Astrocyte (in vitro differentiated cells and primary cell): ENCODE measurements around the gene TMTC2. TPM values are rescaled to one million over a fixed set of nuclear protein-coding genes. Genes with fewer than 3 reads are reported as not detected.

Experiments used
- DNase-seq: peaks from one replicate; pipeline ENCODE4 v3.0.0-alpha.2; 2010; ENCODE audit warnings: low read depth
- FAIRE-seq: peaks from 2 replicates; lab custom pipeline; 2011; peaks lifted over from hg19 to GRCh38; lab: Jason Lieb, UNC
- H2AFZ ChIP-seq: 2 replicates; pipeline ENCODE4 v1.6.0; 2012; ENCODE audit warnings: low read depth, low read length, inconsistent platforms
- H3K27ac ChIP-seq: 2 replicates; pipeline ENCODE4 v1.5.1; 2011; ENCODE audit warnings: low read depth, low read length, inconsistent platforms
- H3K27me3 ChIP-seq: 2 replicates; pipeline ENCODE4 v1.6.0; 2011; ENCODE audit warnings: low read length, inconsistent platforms; ENCODE audit not compliant: insufficient read depth
- H3K36me3 ChIP-seq: 2 replicates; pipeline ENCODE4 v1.5.1; 2011; ENCODE audit warnings: low read length, inconsistent platforms; ENCODE audit not compliant: insufficient read depth
- H3K4me1 ChIP-seq: 2 replicates; pipeline ENCODE4 v1.5.1; 2011; ENCODE audit warnings: low read length, inconsistent platforms; ENCODE audit not compliant: insufficient read depth
- H3K4me2 ChIP-seq: 2 replicates; pipeline ENCODE4 v1.6.0; 2012; ENCODE audit warnings: low read length, inconsistent platforms
- H3K4me3 ChIP-seq: 2 replicates; pipeline ENCODE4 v1.5.1; 2011; ENCODE audit warnings: low read depth, mild to moderate bottlenecking, low read length, inconsistent platforms; ENCODE audit not compliant: insufficient read depth
- H3K79me2 ChIP-seq: 2 replicates; pipeline ENCODE4 v1.6.0; 2012; ENCODE audit warnings: mild to moderate bottlenecking, low read length, inconsistent platforms; ENCODE audit not compliant: insufficient read depth
- H3K9ac ChIP-seq: 2 replicates; pipeline ENCODE4 v1.6.0; 2012; ENCODE audit warnings: mild to moderate bottlenecking, low read length, inconsistent platforms
- H3K9me3 ChIP-seq: 2 replicates; pipeline ENCODE4 v1.5.1; 2012; ENCODE audit warnings: low read depth, mild to moderate bottlenecking, low read length, inconsistent platforms; ENCODE audit not compliant: insufficient read depth
- H4K20me1 ChIP-seq: 2 replicates; pipeline ENCODE4 v1.6.0; 2012; ENCODE audit warnings: low read length, inconsistent platforms; ENCODE audit not compliant: insufficient read depth
- H3K27ac Mint-ChIP-seq: one replicate; pipeline ENCODE4 v1.8.0; 2021; ENCODE audit warnings: mild to moderate bottlenecking, mixed read lengths; ENCODE audit not compliant: unreplicated experiment
- H3K27me3 Mint-ChIP-seq: one replicate; pipeline ENCODE4 v1.8.0; 2021; ENCODE audit warnings: low read depth, mixed read lengths; ENCODE audit not compliant: unreplicated experiment
- H3K36me3 Mint-ChIP-seq: one replicate; pipeline ENCODE4 v1.8.0; 2021; ENCODE audit warnings: low read depth, mixed read lengths; ENCODE audit not compliant: unreplicated experiment
- H3K4me1 Mint-ChIP-seq: one replicate; pipeline ENCODE4 v1.8.0; 2021; ENCODE audit warnings: low read depth, mixed read lengths; ENCODE audit not compliant: unreplicated experiment
- H3K4me3 Mint-ChIP-seq: one replicate; pipeline ENCODE4 v1.8.0; 2021; ENCODE audit warnings: mild to moderate bottlenecking, moderate library complexity, mixed read lengths; ENCODE audit not compliant: unreplicated experiment
- H3K9me3 Mint-ChIP-seq: one replicate; pipeline ENCODE4 v1.8.0; 2021; ENCODE audit warnings: mild to moderate bottlenecking, mixed read lengths; ENCODE audit not compliant: unreplicated experiment
- EZH2 ChIP-seq: IDR thresholded peaks from 2 replicates; pipeline ENCODE4 v1.6.1; 2012; ENCODE audit warnings: mild to moderate bottlenecking, low read length, inconsistent platforms; ENCODE audit not compliant: insufficient read depth
- total RNA-seq: library from RNA; stranded (reverse); gene quantifications from 2 replicates; pipeline ENCODE4 v1.2.1, GENCODE V29; 2021
- TF ChIP-seq, protein P1 (sequence below): IDR thresholded peaks from 2 replicates; pipeline ENCODE4 v1.5.1; 2011; ENCODE audit warnings: low read depth, mild to moderate bottlenecking, inconsistent platforms, low read length, moderate library complexity; ENCODE audit not compliant: insufficient read depth

TMTC2 gene
- total RNA-seq, 1 donor from 2014 or later = 2.2 TPM

DNA sequence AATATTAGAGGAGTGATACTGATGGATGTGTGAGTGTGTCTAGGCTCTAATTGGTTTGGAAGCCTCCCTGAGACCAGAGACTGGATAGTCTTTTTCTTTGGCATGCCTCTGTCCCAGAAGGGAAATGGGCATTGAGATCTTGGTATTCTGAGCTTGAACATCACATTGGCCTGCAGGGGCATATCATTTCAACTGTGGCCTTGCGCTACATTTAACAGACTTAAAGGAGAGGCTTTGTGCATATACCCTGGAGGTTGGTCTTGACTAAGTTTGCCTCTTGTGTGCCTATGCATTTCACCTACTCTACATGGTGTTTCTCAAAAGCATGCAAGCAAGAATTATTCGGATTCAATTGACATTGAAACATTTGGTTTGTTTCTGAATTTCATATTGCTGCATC lies 185.4 kb downstream of the TMTC2 start:
- Histone ChIP-seq H3K9me3 (no peaks in the 10 kb centered on the region), H3K4me1 (no peaks in the 10 kb centered on the region), H3K27me3 (no peaks in the 10 kb centered on the region), H3K79me2 (no peaks in the 10 kb centered on the region), H3K4me2 (no peak overlapping the region), H3K4me3 (no peak overlapping the region), H3K9ac (no peak overlapping the region), H2AFZ (no peak overlapping the region), H3K27ac (no peak overlapping the region), H3K36me3 (no peaks in the 10 kb centered on the region), H4K20me1 (no peaks in the 10 kb centered on the region)
- Mint-ChIP-seq H3K27ac (no peak overlapping the region), H3K9me3 (no peaks in the 10 kb centered on the region), H3K4me1 (peaks cover 13% of the 10 kb centered on the region), H3K4me3 (no peak overlapping the region), H3K27me3 (no peaks in the 10 kb centered on the region), H3K36me3 (no peaks in the 10 kb centered on the region)
- TF ChIP-seq, protein P1, sequence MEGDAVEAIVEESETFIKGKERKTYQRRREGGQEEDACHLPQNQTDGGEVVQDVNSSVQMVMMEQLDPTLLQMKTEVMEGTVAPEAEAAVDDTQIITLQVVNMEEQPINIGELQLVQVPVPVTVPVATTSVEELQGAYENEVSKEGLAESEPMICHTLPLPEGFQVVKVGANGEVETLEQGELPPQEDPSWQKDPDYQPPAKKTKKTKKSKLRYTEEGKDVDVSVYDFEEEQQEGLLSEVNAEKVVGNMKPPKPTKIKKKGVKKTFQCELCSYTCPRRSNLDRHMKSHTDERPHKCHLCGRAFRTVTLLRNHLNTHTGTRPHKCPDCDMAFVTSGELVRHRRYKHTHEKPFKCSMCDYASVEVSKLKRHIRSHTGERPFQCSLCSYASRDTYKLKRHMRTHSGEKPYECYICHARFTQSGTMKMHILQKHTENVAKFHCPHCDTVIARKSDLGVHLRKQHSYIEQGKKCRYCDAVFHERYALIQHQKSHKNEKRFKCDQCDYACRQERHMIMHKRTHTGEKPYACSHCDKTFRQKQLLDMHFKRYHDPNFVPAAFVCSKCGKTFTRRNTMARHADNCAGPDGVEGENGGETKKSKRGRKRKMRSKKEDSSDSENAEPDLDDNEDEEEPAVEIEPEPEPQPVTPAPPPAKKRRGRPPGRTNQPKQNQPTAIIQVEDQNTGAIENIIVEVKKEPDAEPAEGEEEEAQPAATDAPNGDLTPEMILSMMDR = no peak
- no peak for TF ChIP-seq EZH2
- no peak for FAIRE-seq
- DNase-seq = no peak

GRCh38 chr12:82873309-82873708 lies 186.6 kb downstream of the TMTC2 start:
- FAIRE-seq (no peak), DNase-seq (no peak)
- no peaks in the 10 kb centered on the region for H3K4me1 ChIP-seq
- no peaks in the 10 kb centered on the region for H4K20me1 ChIP-seq
- H3K27ac ChIP-seq = no peak overlapping the region
- no peak for TF ChIP-seq EZH2
- TF ChIP-seq, protein P1 = no peak
- H2AFZ ChIP-seq = no peak overlapping the region
- no peaks in the 10 kb centered on the region for H3K27me3 Mint-ChIP-seq
- no peaks in the 10 kb centered on the region for H3K36me3 ChIP-seq
- H3K4me3 ChIP-seq = no peak overlapping the region
- H3K9me3 Mint-ChIP-seq = peaks cover 2% of the 10 kb centered on the region
- no peak overlapping the region for H3K4me3 Mint-ChIP-seq
- no peak overlapping the region for H3K4me2 ChIP-seq
- no peaks in the 10 kb centered on the region for H3K9me3 ChIP-seq
- no peaks in the 10 kb centered on the region for H3K79me2 ChIP-seq
- H3K9ac ChIP-seq = no peak overlapping the region
- no peaks in the 10 kb centered on the region for H3K27me3 ChIP-seq
- peaks cover 7% of the 10 kb centered on the region for H3K4me1 Mint-ChIP-seq
- H3K27ac Mint-ChIP-seq = no peak overlapping the region
- H3K36me3 Mint-ChIP-seq = no peaks in the 10 kb centered on the region

GRCh38 chr12:82873951-82874350 lies 187.2 kb downstream of the TMTC2 start:
- Mint-ChIP-seq H3K27ac (no peak overlapping the region), H3K4me1 (peaks cover 5% of the 10 kb centered on the region), H3K4me3 (no peak overlapping the region), H3K27me3 (no peaks in the 10 kb centered on the region), H3K36me3 (no peaks in the 10 kb centered on the region), H3K9me3 (peaks cover 2% of the 10 kb centered on the region)
- Histone ChIP-seq H4K20me1 (no peaks in the 10 kb centered on the region), H2AFZ (no peak overlapping the region), H3K79me2 (no peaks in the 10 kb centered on the region), H3K4me2 (no peak overlapping the region), H3K36me3 (no peaks in the 10 kb centered on the region), H3K4me3 (no peak overlapping the region), H3K9ac (no peak overlapping the region), H3K4me1 (no peaks in the 10 kb centered on the region), H3K27me3 (no peaks in the 10 kb centered on the region), H3K9me3 (no peaks in the 10 kb centered on the region), H3K27ac (no peak overlapping the region)
- TF ChIP-seq EZH2 = no peak
- TF ChIP-seq, protein P1 = no peak
- FAIRE-seq = no peak
- DNase-seq = no peak
